Iris pigment epithelial cell (primary cell): ENCODE data around the gene OR4D1.
A peak's percentile ranks its signal among the peaks of the same experiment; 100 is the strongest.
"Not testable (repeated sequence)": the region's sequence is repeated elsewhere in the genome, so short reads cannot be mapped to it uniquely, and the experiment has no call there.

Experiments used
- DNase-seq: peaks from one replicate; pipeline ENCODE4 v3.0.0-alpha.2; 2011; ENCODE audit warnings: low read depth

Gene OR4D1

GRCh38 chr17:58147930-58148434 is at the start of gene OR4D1:
OR4D1 (plus strand) TSS chr17:58148384; CDS start chr17:58155154, 6,770 bp downstream.
- no peak for DNase-seq

GRCh38 chr17:58100506-58100905 is 47.7 kb upstream of the OR4D1 start:
- no peak for DNase-seq

- DNase-seq, result not testable (repeated sequence)
Observed at GRCh38 chr17:58101898-58102297, 46.3 kb upstream of the OR4D1 start.

GRCh38 chr17:58105093-58105492 is 43.1 kb upstream of the OR4D1 start:
- no peak for DNase-seq

GRCh38 chr17:58107306-58107705 is 40.9 kb upstream of the OR4D1 start:
- no peak for DNase-seq

- no peak for DNase-seq
Observed at GRCh38 chr17:58109197-58109596, 39.0 kb upstream of the OR4D1 start.

- no peak for DNase-seq
Observed at GRCh38 chr17:58110012-58110411, 38.2 kb upstream of the OR4D1 start.

GRCh38 chr17:58111676-58112075 is 36.5 kb upstream of the OR4D1 start:
- DNase-seq, result no peak

- DNase-seq, result peak; percentile 51
Observed at GRCh38 chr17:58112970-58113631, 35.1 kb upstream of the OR4D1 start.

- DNase-seq, result no peak
Observed at GRCh38 chr17:58113947-58114346, 34.2 kb upstream of the OR4D1 start.

- DNase-seq, result no peak
Observed at GRCh38 chr17:58117382-58117781, 30.8 kb upstream of the OR4D1 start.

- DNase-seq, result no peak
Observed at GRCh38 chr17:58119491-58119890, 28.7 kb upstream of the OR4D1 start.

- DNase-seq, result peak; percentile 61
Observed at GRCh38 chr17:58120195-58120822, 27.9 kb upstream of the OR4D1 start.

- DNase-seq, result peak; percentile 35
Observed at GRCh38 chr17:58121925-58122324, 26.3 kb upstream of the OR4D1 start.

- no peak for DNase-seq
Observed at GRCh38 chr17:58127846-58128245, 20.3 kb upstream of the OR4D1 start.

- DNase-seq, result not testable (repeated sequence)
Observed at GRCh38 chr17:58132697-58133096, 15.5 kb upstream of the OR4D1 start.

- no peak for DNase-seq
Observed at GRCh38 chr17:58136669-58137279, 11.4 kb upstream of the OR4D1 start.

GRCh38 chr17:58141505-58141904 is 6.7 kb upstream of the OR4D1 start:
- DNase-seq, result no peak

- DNase-seq, result not testable (repeated sequence)
Observed at GRCh38 chr17:58143335-58143734, 4.8 kb upstream of the OR4D1 start.

- no peak for DNase-seq
Observed at GRCh38 chr17:58144801-58145200, 3.4 kb upstream of the OR4D1 start.

- no peak for DNase-seq
Observed at GRCh38 chr17:58148609-58149008, 425 bp downstream of the OR4D1 start.

- no peak for DNase-seq
Observed at GRCh38 chr17:58150394-58150793, 2.2 kb downstream of the OR4D1 start.

- no peak for DNase-seq
Observed at GRCh38 chr17:58153046-58153445, 4.9 kb downstream of the OR4D1 start.
